Omental fat pad (tissue), 4 donors: ENCODE data around the gene C10orf90. TPM values are rescaled to one million over a fixed set of nuclear protein-coding genes. Genes with fewer than 3 reads are reported as not detected.

Experiments used
- ATAC-seq: fragments of 150-250 bp; one replicate; pipeline ENCODE4 v1.9.1; 2016; ENCODE audit warnings: mild to moderate bottlenecking, moderate library complexity; ENCODE audit not compliant: low FRiP score
- DNase-seq: peaks from one replicate; pipeline ENCODE4 v3.0.0-alpha.2; 2019; ENCODE audit warnings: low spot score
- total RNA-seq, 4 donors: library from RNA; depleted of rRNA; stranded (reverse); fragments of >200 nt; gene quantifications; one replicate each; pipeline ENCODE4 v1.1.0, GENCODE V29; 2016
- TF ChIP-seq, protein P1 (sequence below), 3 donors: fragments of 450-650 bp; IDR thresholded peaks; one replicate each; pipeline ENCODE4 v1.5.1; 2016 to 2017; ENCODE audit warnings: antibody characterized with exemption in 3 of 3, mild to moderate bottlenecking in 3 of 3, moderate library complexity in 2 of 3

C10orf90 gene
- total RNA-seq, 4 donors from 2014 or later: 0.72 to 0.75 TPM; not detected in 2

DNA sequence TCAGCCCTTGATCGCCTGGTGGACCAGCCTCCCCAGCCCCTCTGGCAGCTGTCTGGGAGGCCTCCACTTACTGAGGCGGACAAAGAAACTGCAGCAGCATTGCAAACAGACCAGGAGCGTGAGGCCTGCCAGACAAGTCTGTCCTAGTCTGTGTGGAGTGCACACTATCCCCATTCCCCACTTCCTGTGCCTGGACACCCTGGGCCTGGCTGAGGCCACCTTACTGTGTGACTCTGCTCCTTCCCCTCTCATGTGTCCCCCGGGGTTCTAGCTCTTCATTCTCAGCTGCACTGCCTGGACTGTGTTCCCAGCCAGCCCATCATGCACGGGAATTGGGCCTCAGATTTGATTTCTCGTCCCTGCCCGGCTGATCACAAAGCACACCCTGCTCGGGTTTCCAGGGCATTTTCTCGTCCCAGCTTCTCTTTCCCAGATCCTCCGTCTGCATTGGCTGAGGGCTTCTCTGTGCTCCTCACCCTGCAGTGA is 16.7 kb upstream of the C10orf90 start:
- no peak for ATAC-seq
- TF ChIP-seq, protein P1, sequence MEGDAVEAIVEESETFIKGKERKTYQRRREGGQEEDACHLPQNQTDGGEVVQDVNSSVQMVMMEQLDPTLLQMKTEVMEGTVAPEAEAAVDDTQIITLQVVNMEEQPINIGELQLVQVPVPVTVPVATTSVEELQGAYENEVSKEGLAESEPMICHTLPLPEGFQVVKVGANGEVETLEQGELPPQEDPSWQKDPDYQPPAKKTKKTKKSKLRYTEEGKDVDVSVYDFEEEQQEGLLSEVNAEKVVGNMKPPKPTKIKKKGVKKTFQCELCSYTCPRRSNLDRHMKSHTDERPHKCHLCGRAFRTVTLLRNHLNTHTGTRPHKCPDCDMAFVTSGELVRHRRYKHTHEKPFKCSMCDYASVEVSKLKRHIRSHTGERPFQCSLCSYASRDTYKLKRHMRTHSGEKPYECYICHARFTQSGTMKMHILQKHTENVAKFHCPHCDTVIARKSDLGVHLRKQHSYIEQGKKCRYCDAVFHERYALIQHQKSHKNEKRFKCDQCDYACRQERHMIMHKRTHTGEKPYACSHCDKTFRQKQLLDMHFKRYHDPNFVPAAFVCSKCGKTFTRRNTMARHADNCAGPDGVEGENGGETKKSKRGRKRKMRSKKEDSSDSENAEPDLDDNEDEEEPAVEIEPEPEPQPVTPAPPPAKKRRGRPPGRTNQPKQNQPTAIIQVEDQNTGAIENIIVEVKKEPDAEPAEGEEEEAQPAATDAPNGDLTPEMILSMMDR (IDR thresholded peaks at IDR 0.05): no peak

GRCh38 chr10:126686719-126687118 is 16.2 kb upstream of the C10orf90 start:
- ATAC-seq: no peak
- TF ChIP-seq, protein P1 (IDR thresholded peaks at IDR 0.05): no peak
- DNase-seq: no peak

More for the DNA sequence above, 16.7 kb upstream of the C10orf90 start:
- DNase-seq: no peak

- DNase-seq (no peak), ATAC-seq (no peak)
Measured at GRCh38 chr10:126686268-126686667, 15.8 kb upstream of the C10orf90 start.

GRCh38 chr10:126685756-126686155 is 15.3 kb upstream of the C10orf90 start:
- ATAC-seq: no peak
- TF ChIP-seq, protein P1 (IDR thresholded peaks at IDR 0.05): no peak
- DNase-seq: no peak

More at GRCh38 chr10:126686268-126686667, 15.8 kb upstream of the C10orf90 start:
- TF ChIP-seq, protein P1 (IDR thresholded peaks at IDR 0.05): no peak

DNA sequence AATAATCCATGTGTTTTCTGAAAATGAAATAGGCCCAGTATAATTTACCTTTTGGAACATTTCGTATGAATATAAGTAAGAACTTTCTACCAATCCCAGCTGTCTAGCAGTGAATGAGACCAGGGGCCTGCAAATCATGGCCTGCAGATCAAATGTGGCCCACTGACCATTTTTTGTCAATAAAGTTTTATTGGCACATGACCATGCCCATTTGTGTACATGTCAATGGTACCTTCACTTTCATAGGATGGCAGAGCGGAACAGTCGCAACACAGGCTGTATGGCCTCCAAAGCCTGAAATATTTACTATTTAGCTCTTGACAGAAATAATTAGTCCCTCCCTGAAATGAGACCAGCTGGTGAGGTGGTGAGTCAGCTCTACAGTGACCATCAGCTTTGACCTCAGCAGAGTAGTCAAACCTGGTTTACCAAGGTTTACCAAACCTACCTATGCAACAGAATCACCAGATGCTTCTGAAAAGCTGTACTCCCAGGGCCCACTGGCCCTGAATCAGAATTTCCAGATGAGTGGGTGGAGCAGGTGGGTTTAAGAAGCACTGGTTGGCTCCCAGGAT is 13.8 kb upstream of the C10orf90 start:
- TF ChIP-seq, protein P1 (IDR thresholded peaks at IDR 0.05): no peak
- DNase-seq (no peak), ATAC-seq (no peak)

DNA sequence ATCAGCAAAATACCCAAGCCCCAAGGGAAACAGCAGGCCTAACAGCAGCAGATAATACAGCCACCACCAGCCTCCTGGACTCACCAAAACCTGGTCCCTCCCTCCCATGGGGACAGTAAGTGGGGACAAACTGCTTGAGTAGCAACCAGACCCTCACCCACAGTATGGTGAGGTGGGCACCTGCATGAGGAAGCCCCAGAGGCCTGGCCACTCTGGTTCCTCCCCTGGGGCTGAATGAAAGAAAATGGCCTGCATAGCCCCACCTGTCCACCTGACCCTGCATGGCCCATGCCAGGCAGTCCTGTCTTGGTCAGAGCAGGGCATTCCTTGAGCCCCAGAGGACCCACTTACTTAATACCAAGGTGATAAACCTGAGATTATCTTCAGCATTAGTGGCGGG is 13.0 kb upstream of the C10orf90 start:
- no peak for DNase-seq
- TF ChIP-seq, protein P1 (IDR thresholded peaks at IDR 0.05): no peak
- no peak for ATAC-seq
